ENCODE measurements around the gene LAMTOR4.
"Not testable (repeated sequence)": the region's sequence is repeated elsewhere in the genome, so short reads cannot be mapped to it uniquely, and the experiment has no call there.

- not testable (repeated sequence) for TF ChIP-seq POLR2A (IDR thresholded peaks at IDR 0.05)
- TF ChIP-seq, protein P1, sequence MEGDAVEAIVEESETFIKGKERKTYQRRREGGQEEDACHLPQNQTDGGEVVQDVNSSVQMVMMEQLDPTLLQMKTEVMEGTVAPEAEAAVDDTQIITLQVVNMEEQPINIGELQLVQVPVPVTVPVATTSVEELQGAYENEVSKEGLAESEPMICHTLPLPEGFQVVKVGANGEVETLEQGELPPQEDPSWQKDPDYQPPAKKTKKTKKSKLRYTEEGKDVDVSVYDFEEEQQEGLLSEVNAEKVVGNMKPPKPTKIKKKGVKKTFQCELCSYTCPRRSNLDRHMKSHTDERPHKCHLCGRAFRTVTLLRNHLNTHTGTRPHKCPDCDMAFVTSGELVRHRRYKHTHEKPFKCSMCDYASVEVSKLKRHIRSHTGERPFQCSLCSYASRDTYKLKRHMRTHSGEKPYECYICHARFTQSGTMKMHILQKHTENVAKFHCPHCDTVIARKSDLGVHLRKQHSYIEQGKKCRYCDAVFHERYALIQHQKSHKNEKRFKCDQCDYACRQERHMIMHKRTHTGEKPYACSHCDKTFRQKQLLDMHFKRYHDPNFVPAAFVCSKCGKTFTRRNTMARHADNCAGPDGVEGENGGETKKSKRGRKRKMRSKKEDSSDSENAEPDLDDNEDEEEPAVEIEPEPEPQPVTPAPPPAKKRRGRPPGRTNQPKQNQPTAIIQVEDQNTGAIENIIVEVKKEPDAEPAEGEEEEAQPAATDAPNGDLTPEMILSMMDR (IDR thresholded peaks at IDR 0.05): not testable (repeated sequence)
These were observed 34.4 kb downstream of the LAMTOR4 start for GRCh38 chr7:100183090-100183489.
